LNCaP clone FGC (cell line): ENCODE data around the gene CNNM3.

Experiments used
- DNase-seq: peaks from one replicate; pipeline ENCODE4 v3.0.0-alpha.2; 2011; ENCODE audit warnings: low read depth
- H3K4me3 ChIP-seq: 2 replicates; pipeline ENCODE4 v1.5.1; 2011; ENCODE audit warnings: mild to moderate bottlenecking, low read depth, low read length, control low read depth
- CTCF ChIP-seq: IDR thresholded peaks from 2 replicates; pipeline ENCODE4 v1.5.1; 2012; ENCODE audit warnings: mild to moderate bottlenecking; ENCODE audit not compliant: control insufficient read depth, insufficient read depth; ENCODE audit errors: extremely low read depth

Gene CNNM3

GRCh38 chr2:96866149-96866548, 50.1 kb downstream of the CNNM3 start:
- no peak for DNase-seq
- no peak overlapping the region for H3K4me3 ChIP-seq
- TF ChIP-seq CTCF: no peak

DNA sequence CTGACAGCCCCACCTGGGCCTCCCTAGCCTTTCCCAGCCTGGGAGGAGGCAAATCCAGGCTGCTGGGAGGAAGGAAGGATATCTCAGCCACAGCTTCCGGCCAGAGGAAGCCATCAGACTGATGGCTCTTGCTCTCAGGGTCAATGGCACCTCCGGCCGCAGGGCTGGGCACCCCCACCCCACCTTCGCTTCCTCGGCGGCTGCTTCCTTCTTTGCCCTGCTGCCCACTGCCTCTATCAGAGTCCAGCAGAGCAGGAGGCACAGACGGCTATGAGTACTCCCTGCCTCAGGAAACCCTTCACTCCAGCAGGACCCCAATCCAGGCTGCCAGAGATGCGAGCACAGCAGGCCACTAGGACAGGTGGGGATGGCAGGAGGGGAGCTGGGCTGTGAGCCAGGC, 50.5 kb downstream of the CNNM3 start:
- TF ChIP-seq CTCF: no peak
- no peak for DNase-seq
- no peak overlapping the region for H3K4me3 ChIP-seq

- TF ChIP-seq CTCF: no peak
- no peak for DNase-seq
- no peak overlapping the region for H3K4me3 ChIP-seq
Observed at GRCh38 chr2:96866986-96867755, 51.1 kb downstream of the CNNM3 start.

- DNase-seq: no peak
- no peak for TF ChIP-seq CTCF
- H3K4me3 ChIP-seq: peak overlapping the region; percentile 70
Observed at GRCh38 chr2:96867756-96868554, 51.9 kb downstream of the CNNM3 start.

DNA sequence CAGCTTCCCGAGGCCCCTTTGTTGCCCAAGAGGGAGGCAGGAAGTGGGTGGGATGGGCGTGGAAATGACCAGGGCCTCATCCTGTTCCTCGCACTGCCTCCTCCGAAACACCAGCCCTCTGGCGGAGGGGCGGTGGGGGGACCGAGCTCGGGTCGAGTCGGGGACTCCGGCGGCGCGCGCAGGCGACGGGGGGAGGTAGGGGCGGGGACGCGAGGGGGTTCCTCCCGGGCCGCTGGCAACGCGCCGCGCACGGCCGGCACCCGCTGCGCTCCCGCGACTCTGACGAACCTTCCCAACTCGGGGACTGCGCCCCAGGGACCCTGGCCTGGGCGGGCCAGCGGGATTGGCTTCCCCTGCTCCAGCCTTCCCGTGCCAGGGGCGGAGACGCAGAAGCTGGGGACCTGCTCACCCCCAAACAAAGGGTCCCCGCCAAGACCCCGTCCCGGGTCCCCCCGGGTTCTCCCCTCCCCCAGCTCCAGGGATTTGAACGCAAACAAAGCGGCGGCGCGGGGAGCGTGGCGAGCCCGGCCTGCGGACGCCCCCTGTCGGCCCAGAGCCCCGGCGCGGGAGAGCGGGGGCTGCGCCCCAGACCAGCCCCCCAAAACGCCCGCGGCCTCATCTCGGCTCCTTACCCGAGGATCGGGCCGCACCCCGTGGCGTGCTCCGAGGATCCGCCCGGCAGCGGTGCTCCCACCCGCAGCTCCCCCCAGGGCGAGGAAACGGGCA, 52.6 kb downstream of the CNNM3 start:
- H3K4me3 ChIP-seq: peak overlapping the region; percentile 70
- DNase-seq: no peak
- TF ChIP-seq CTCF: peak; percentile 62

DNA sequence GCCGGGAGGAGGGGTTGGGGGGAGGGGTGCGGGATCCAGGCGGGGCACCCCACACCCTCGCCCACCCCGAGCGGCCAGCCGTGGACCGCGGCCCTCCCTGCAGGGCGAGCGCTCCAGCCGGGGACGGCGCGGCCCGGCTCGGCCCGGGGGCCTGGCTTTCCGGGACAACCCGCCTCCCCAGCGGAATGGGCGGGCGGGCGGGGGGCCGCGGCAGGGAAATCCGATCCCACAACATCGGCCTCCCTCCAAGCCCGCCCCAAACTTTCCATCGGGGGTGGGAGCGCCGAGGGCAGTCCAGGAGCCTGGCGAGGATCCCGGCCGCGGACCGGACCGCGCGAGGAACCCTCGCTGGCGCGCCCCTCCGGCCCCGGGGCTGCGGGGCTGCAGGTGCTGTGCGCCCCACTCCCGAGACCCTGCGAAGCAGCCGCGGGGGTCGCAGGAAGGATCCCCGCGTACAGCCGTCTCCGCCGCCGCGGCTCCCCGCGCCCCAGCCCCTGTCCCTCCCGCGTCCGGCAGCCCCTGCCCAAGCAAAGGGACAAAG, 53.3 kb downstream of the CNNM3 start:
- no peak for TF ChIP-seq CTCF
- H3K4me3 ChIP-seq: peak overlapping the region; percentile 70
- no peak for DNase-seq
